GM19455 (cell line): ENCODE results near the gene AAMDC.
"Not testable (repeated sequence)": the region's sequence is repeated elsewhere in the genome, so short reads cannot be mapped to it uniquely, and the experiment has no call there.

Source experiments
- ATAC-seq: cut with Tn5 transposase; IDR thresholded peaks from one replicate; pipeline ENCODE4 v1.9.1; 2021; ENCODE audit not compliant: unreplicated experiment

AAMDC gene

DNA sequence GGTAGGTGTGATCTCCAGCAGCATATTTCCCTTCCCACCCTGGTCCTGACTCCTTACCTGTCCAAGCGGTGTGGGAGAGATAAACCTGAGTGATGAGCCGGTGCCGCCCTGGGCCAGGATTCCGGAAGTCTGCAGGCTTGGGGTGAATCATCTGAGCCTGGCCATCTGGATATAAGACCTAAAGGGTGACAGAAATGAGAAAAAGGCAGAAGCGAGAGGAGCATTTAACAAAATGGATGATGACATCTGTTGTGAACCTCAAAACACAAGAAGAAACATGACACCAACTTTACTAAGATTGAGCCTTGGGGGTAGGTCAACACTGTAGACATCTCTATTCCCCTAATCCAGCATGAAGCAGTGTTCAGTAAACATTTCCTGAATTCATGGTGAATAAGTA, 62.8 kb downstream of the AAMDC start:
- ATAC-seq = no peak

DNA sequence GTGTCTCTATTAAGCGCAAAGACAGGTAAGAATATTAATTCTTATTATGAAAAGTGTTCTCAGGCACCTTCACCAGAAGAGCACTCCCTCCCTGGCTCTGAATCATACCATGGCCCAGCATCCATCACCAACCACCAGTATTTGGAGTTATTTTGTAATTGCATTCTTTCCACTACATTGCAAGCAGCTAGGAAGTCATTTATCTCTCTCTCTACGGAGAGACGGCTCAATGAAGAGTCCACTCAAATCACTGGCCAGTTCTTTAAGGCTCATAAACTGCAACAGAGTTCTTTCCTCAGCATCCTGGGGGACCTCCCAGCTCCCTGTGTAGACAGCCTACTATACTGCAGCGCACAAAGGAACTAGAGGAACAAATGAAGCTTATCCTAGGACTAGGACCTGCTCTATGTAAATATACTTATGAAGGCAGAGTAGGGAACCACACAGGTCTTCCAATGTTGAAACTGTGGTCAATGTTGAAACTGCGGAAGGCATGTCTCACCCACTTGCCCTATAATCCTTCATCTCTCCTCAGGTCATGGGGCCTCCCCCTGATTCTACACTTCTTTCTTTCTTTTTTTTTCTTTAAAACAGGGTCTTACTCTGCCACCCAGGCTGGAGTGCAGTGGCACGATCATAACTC, 63.4 kb downstream of the AAMDC start:
- ATAC-seq = no peak

DNA sequence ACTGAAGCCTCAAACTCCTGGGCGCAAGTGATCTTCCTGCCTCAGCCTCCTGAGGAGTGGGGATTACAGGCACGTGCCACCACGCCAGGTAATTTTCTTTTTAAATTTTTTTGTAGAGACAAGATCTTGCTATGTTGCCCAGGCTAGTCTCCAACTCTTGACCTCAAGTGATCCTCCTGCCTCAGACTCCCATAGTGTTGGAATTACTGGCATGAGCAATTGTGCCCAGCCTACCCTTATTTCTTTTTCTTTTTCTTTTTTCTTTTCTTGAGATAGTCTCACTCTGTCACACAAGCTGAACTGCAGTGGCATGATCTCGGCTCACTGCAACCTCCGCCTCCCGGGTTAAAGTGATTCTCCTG, 63.9 kb downstream of the AAMDC start:
- ATAC-seq = no peak

DNA sequence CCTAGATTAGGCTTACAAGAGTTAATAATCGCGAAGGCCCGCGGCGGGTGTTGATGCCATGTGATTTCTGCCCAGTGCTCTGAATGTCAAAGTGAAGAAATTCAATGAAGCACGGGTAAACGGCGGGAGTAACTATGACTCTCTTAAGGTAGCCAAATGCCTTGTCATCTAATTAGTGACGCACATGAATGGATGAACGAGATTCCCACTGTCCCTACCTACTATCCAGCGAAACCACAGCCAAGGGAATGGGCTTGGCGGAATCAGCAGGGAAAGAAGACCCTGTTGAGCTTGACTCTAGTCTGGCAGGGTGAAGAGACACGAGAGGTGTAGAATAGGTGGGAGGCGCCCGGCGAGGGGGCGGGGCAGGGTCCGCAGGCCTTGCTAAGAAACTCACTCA, 65.5 kb downstream of the AAMDC start:
- no peak for ATAC-seq

DNA sequence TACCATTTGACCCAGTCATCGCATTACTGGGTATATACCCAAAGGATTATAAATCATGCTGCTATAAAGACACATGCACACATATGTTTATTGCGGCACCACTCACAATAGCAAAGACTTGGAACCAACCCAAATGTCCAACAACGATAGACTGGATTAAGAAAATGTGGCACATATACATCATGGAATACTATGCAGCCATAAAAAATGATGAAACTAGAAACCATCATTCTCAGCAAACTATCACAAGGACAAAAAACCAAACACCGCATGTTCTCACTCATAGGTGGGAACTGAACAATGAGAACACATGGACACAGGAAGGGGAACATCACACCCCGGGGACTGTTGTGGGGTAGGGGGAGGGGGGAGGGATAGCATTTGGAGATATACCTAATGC, 68.1 kb downstream of the AAMDC start:
- not testable (repeated sequence) for ATAC-seq

DNA sequence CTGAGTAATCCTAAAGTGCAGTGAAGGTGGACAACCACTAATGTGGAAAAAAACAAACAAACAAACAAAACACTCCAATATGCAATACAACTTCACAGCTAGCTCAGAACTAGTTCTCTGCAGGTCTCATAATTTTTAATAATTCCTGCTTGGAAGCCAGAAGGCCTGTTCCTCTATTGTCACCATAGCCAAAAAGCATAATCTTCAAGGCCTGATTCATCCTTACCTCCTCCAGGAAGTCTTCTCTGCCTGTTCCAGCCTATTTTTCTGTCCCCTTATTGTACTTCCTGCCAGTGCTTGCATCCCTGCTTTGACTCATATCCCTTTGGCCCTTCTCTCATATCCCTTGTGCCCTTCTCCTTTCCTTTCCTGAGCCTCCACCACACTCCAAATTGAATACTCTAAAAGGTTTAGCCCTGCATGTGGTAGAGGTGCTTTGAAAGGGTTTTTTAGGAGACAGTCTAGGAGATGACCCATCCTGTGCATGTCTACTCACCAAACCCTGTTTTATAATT, 69.2 kb downstream of the AAMDC start:
- not testable (repeated sequence) for ATAC-seq

DNA sequence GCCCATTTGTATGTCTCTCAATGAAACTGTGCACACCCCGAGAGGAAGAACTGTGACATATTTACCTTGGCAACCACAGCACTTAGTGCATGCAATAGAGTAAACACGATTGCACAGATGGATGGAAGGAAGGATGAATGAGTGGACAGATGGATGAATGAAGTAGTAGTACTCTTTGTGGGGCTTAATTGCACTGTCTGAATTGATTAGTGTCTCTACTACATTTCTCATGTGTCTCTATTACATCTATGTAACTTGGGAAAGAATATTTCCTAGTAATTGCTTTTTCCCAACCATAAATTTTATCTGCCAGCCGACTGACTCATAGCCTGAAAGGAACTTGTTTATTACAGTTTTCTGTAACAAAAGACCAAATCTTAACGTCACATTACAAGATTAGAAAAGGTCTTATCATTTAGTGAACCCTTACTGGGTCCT, 69.7 kb downstream of the AAMDC start:
- ATAC-seq = not testable (repeated sequence)

DNA sequence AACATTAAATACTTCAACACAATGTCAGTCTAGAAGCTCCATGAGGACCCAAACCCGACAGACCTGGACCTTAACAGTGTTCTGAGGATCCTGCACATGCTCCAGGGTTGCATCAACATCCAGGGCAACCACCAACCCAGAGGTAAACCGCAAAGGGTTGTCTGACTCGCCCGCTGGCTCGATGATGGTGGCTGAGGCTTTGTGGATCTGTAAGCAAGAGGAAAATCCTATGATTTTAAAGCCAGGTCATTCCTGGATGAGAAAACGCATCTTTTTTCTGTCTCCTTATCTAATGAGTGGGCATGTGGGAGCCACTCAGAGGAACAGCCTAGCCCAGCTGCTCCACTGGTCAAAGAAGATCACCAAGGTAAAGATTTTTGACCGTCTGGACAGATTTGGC, 70.3 kb downstream of the AAMDC start:
- not testable (repeated sequence) for ATAC-seq

DNA sequence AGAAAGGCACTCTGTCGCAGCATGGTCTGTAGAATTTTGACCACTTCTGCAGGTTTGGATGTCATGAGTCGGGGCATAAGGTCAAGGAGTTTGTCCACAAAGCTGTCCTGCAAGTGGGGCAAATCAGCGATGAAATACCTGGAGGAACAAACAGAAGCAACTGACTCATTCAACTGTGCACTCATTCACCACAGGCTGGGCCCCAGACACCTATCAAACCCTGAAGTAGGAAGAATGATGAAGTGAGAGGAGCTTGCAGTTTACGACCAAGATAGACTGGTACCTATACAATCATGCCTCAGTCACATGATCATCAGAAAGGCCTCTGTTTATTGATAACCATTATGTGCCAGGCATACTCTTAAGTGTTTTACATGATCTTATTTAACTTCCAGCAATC, 70.8 kb downstream of the AAMDC start:
- ATAC-seq = not testable (repeated sequence)

DNA sequence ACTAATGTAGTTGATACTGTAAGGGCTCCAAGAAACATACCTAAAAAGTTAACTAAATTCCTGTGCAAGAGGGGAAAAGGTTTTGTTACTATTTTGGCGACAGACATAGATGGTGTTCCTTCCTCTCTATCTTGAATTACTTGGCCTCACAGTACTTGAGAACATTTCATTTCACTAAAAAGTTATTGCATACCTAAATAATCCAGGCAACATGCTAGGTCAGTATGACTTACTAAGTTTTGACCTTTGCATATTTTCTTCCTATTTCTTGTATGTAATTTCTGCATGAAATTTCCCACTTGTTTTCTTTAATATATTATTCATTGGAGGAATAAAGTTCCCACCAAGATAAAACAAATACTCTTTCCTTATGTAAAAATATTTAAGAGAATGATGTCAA, 74.0 kb downstream of the AAMDC start:
- not testable (repeated sequence) for ATAC-seq

DNA sequence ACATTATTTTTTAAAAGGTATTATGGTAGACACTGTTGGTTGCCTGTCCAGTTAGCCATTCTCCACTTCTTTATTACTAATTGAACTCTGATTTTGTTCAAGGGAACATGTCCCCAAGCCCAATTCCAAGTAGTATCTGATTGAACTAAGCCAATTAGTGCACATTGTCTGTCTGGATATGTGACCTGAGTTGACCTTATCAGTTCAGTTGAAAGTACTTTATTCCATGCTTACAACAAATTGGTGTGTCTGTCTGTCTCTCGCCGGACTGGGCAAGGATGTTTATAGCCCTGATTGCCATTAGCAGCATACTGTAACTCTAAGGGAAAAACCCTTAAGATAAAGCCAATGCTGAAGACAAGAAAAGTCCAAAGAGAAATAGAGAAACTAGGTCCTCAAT, 87.9 kb downstream of the AAMDC start:
- ATAC-seq = no peak

DNA sequence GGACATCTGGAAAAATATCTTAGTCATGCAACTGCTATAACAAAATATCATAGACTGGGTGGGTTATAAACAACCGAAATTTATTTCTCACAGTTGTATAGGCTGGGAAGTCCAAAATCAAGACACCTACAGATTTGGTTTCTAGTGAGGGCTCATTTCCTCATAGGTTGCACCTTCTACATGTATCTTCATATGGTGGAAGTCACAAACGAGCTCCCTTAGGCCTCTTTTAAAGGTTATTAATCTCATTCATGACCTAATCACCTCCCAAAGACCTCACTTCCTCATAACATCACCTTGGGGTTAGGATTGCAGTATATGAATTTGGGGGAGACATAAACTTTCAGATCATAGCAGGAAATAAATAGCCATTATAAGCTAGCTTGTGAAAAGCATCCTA, 88.3 kb downstream of the AAMDC start:
- no peak for ATAC-seq

DNA sequence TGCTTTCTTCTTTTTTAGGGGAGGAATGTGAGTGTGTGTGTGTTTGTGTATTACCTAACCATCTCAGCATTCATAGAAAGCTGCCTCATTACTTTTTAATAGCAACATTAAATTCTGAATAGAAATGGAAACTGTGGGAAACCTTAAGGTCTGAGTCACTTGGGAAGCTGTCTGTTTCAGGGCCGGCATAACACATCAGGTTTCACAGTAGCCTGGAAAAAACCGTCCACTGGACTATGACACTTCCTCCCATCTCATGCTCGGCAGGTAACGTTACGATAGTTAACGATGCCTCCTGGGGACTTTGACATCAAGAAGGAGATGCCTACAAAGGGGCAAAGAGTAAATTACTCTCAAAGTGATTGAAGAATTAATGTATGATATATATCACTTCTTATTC, 89.9 kb downstream of the AAMDC start:
- not testable (repeated sequence) for ATAC-seq

DNA sequence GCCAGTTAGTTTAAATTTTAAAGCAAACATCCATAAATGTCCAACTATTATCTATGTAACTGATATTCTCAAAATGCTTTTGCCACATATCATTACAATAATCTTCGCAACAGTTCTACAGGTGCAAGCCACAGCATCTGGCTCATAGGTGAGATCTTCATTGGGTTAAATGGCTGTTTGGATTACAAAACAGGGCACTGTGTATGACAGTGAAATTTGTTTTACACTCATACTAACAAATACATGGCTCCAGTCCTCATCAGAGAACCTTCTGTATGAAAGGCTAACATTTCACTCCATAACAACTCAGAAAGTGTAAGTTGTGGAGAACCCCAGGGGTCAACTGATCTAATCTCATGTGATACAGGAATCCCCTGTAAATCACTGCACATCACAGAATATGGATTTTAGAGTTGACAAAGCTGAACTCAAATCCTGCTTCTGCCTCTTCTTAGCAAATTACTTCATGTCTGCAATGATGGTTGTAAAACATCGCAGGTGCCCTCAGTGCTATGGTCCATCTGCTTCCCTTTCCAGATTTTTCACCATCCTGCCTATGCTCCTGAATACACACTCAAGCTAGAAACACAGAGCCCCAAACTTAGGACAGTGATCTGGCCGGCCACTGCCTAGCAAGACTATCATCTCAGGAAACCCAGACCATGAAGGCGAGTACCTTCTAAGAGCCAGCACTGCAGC, 92.8 kb downstream of the AAMDC start:
- ATAC-seq = not testable (repeated sequence)

DNA sequence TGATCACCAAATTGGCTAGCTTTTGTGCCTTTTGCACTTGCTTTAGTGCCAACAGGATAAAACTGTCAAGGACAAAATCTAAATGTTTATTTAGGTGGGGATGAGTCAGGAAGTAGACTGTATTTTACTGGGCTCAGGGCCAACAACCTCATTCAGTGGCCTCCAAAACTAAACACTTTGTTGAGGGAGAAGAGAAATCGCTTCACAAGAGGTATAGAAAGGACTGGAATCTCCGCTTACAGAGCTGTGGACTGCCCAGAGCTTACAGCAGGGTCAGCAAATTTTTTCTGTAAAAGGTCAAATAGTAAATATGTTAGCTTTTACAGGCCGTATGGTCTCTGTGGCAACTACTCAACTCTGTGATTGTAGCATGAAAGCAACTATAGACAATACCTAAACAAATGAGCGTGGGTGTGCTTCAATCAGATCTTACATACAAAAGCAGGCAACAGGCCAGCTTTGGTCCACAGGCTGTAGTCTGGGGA, 93.4 kb downstream of the AAMDC start:
- ATAC-seq = not testable (repeated sequence)

DNA sequence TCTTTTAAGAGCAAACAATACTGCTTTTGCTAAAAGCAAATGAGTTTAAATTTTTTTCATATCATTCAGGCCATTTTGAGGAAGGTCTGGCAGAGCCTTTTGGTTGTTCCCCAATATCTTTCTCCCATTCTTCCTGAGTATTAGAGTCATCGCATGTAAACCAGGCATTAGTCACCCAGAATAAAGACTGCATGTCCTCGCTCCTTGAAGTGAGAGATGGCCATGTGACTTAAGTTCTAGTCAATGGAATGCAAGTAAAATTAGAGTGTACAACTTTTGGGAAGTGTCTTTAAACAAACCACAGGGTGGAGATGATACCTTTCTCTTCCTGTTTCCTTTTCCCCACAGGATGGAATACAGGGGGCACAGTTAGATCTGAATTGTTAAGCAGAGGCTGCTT, 96.8 kb downstream of the AAMDC start:
- ATAC-seq = not testable (repeated sequence)
